K562 (cell line): ENCODE data around the gene DDX5. TPM values are rescaled to one million over a fixed set of nuclear protein-coding genes. Genes with fewer than 3 reads are reported as not detected.

Experiments
- ATAC-seq: fragments of 200-7000 bp; cut with Tn5 transposase; 3 replicates; pipeline ENCODE4 v1.9.1; 2020; ENCODE audit warnings: moderate library complexity
- BruUV-seq: library from RNA; stranded (reverse); fragments of 400-500 nt; replicated peaks from 2 replicates; lab custom pipeline; 2021; lab: Mats Ljungman, UMichigan
- CTCF ChIA-PET: fragments of 300-600 bp; formaldehyde crosslinking; extraction: SDS; loops from one replicate; lab custom pipeline; 2021; ENCODE audit warnings: low intra/inter-chr PET ratio; lab: Yijun Ruan, JAX
- POLR2A ChIA-PET: fragments of 300-600, 350-650 bp; sonication (Branson Sonifier 250); formaldehyde crosslinking; extraction: SDS; loops from one replicate; lab custom pipeline; 2021; ENCODE audit warnings: antibody characterized with exemption, inconsistent platforms; lab: Yijun Ruan, JAX
- DNase-seq, 4 experiments: peaks; one replicate each; pipeline versions ENCODE4 v3.0.0 to v3.0.0-alpha.2; 2011 to 2018; ENCODE audit warnings: low spot score in 3 of 4, mixed read lengths in 3 of 4; ENCODE audit errors: extremely low read depth in 1 of 4
- FAIRE-seq: peaks from 2 replicates; lab custom pipeline; 2011; peaks lifted over from hg19 to GRCh38; lab: Jason Lieb, UNC
- H2AFZ ChIP-seq: 2 replicates; pipeline ENCODE4 v1.6.0; 2011; ENCODE audit warnings: low read depth, low read length, control low read depth, inconsistent platforms
- H3K27ac ChIP-seq: fragments of 200-600 bp; 3 replicates; pipeline ENCODE4 v1.8.0; 2011; ENCODE audit warnings: low read depth, mild to moderate bottlenecking, control low read depth, inconsistent platforms, low read length, moderate library complexity, mixed read lengths; ENCODE audit errors: extremely low read depth
- H3K27me3 ChIP-seq, 2 experiments: fragments of 300-600 bp in 1 of 2; 2 replicates in 1 of 2; 3 replicates in 1 of 2; pipeline versions ENCODE4 v1.6.0 to v1.8.0; 2011; ENCODE audit warnings: inconsistent platforms in 2 of 2, low read length in 2 of 2, mild to moderate bottlenecking in 1 of 2, mixed read lengths in 1 of 2, moderate library complexity in 1 of 2; ENCODE audit not compliant: control insufficient read depth in 2 of 2, insufficient read depth in 2 of 2
- H3K36me3 ChIP-seq: fragments of 300-600 bp; 3 replicates; pipeline ENCODE4 v1.8.0; 2011; ENCODE audit warnings: mild to moderate bottlenecking, low read length, inconsistent platforms; ENCODE audit not compliant: control insufficient read depth, insufficient read depth
- H3K4me1 ChIP-seq, 2 experiments: fragments of 200-600 bp in 1 of 2; replicated peaks in 1 of 2; 2 replicates in 1 of 2; 3 replicates in 1 of 2; pipeline versions ENCODE4 v1.5.1 to v1.8.0; 2011; ENCODE audit warnings: inconsistent platforms in 2 of 2, low read length in 2 of 2, mild to moderate bottlenecking in 1 of 2, mixed read lengths in 1 of 2, moderate library complexity in 1 of 2; ENCODE audit not compliant: control insufficient read depth in 2 of 2, insufficient read depth in 2 of 2
- H3K4me2 ChIP-seq: 2 replicates; pipeline ENCODE4 v1.6.1; 2011; ENCODE audit warnings: low read length, control low read depth, inconsistent platforms, mixed read lengths; ENCODE audit not compliant: insufficient read depth
- H3K4me3 ChIP-seq: fragments of 200-600 bp; sonication (generic), shearing (Covaris generic); 2 replicates; pipeline ENCODE4 v1.5.1; 2016; ENCODE audit warnings: control low read depth, inconsistent platforms
- H3K79me2 ChIP-seq: fragments of 200-600 bp; 3 replicates; pipeline ENCODE4 v1.8.0; 2011; ENCODE audit warnings: low read length, inconsistent platforms; ENCODE audit not compliant: control insufficient read depth, insufficient read depth
- H3K9ac ChIP-seq, 2 experiments: 2 replicates each; pipeline versions ENCODE4 v1.6.0 to v1.6.1; 2011; ENCODE audit warnings: low read depth in 2 of 2, low read length in 2 of 2, control low read depth in 1 of 2, inconsistent platforms in 1 of 2, mild to moderate bottlenecking in 1 of 2, mixed read lengths in 1 of 2; ENCODE audit not compliant: insufficient read depth in 1 of 2
- H3K9me1 ChIP-seq: one replicate; pipeline ENCODE4 v1.6.0; 2011; ENCODE audit warnings: inconsistent platforms, mild to moderate bottlenecking, low read length, moderate library complexity; ENCODE audit not compliant: control insufficient read depth, insufficient read depth
- H3K9me3 ChIP-seq: replicated peaks from 2 replicates; pipeline ENCODE4 v1.5.1; 2011; ENCODE audit warnings: low read depth, low read length, inconsistent platforms; ENCODE audit not compliant: control insufficient read depth, insufficient read depth
- H4K20me1 ChIP-seq: replicated peaks from 2 replicates; pipeline ENCODE4 v1.6.1; 2011; ENCODE audit warnings: low read length, inconsistent platforms, mixed read lengths; ENCODE audit not compliant: control insufficient read depth, insufficient read depth
- ATF2 ChIP-seq: sonication (generic); formaldehyde crosslinking; IDR thresholded peaks from 2 replicates; pipeline ENCODE4 v1.8.1; 2022; ENCODE audit warnings: missing genetic modification reagents
- CTCF ChIP-seq, 3 experiments: IDR thresholded peaks in 2 of 3; conservative IDR thresholded peaks in 1 of 3; 2 replicates each; pipeline ENCODE4 v1.5.1; 2011 to 2012; ENCODE audit warnings: low read length in 3 of 3, mild to moderate bottlenecking in 3 of 3, control low read depth in 2 of 3, improper control_type of control experiment in 1 of 3, inconsistent platforms in 1 of 3, low read depth in 1 of 3, mixed read lengths in 1 of 3, moderate library complexity in 1 of 3; ENCODE audit not compliant: insufficient read depth in 2 of 3
- DACH1 ChIP-seq: fragments of 450-650 bp; IDR thresholded peaks from 2 replicates; pipeline ENCODE4 v1.6.1; 2018; ENCODE audit not compliant: partially characterized antibody
- ELF2 ChIP-seq: fragments of 250-450 bp; sonication (Bioruptor Pico); IDR thresholded peaks from 2 replicates; pipeline ENCODE4 v1.5.0; 2021; ENCODE audit warnings: mild to moderate bottlenecking
- FOXK2 ChIP-seq, 2 experiments: fragments of 450-650 bp; IDR thresholded peaks in 1 of 2; conservative IDR thresholded peaks in 1 of 2; 2 replicates each; pipeline ENCODE4 v1.6.1; 2016; ENCODE audit warnings: low read depth in 2 of 2, mild to moderate bottlenecking in 1 of 2
- HDAC1 ChIP-seq, 2 experiments: fragments of 450-650 bp; IDR thresholded peaks; 2 replicates each; pipeline ENCODE4 v1.6.1; 2016 to 2017; ENCODE audit warnings: inconsistent platforms in 1 of 2, mild to moderate bottlenecking in 1 of 2, moderate library complexity in 1 of 2
- MCM5 ChIP-seq: fragments of 450-650 bp; IDR thresholded peaks from 2 replicates; pipeline ENCODE4 v1.6.1; 2016; ENCODE audit warnings: low read depth
- PBX2 ChIP-seq, 2 experiments: IDR thresholded peaks in 1 of 2; conservative IDR thresholded peaks in 1 of 2; 2 replicates each; pipeline ENCODE4 v1.6.1; 2016; ENCODE audit warnings: low read depth in 2 of 2, mild to moderate bottlenecking in 1 of 2, missing compliant biosample characterization in 1 of 2, missing genetic modification characterization in 1 of 2, moderate library complexity in 1 of 2
- RB1 ChIP-seq: fragments of 450-650 bp; IDR thresholded peaks from 2 replicates; pipeline ENCODE4 v1.6.1; 2017; ENCODE audit warnings: low read depth, mild to moderate bottlenecking
- SIN3A ChIP-seq, 2 experiments: fragments of 150-350 bp in 1 of 2; IDR thresholded peaks; 2 replicates each; pipeline ENCODE4 v1.6.1; 2011 to 2016; ENCODE audit warnings: borderline replicate concordance in 2 of 2, low read depth in 2 of 2, low read length in 2 of 2, mild to moderate bottlenecking in 2 of 2, moderate library complexity in 2 of 2; ENCODE audit not compliant: control insufficient read depth in 1 of 2
- YY1 ChIP-seq, 3 experiments: IDR thresholded peaks; 2 replicates each; pipeline ENCODE4 v1.6.1; 2011; ENCODE audit warnings: low read length in 2 of 3, mild to moderate bottlenecking in 2 of 3, moderate library complexity in 2 of 3, borderline replicate concordance in 1 of 3, control low read depth in 1 of 3, low read depth in 1 of 3; ENCODE audit not compliant: insufficient read depth in 3 of 3, insufficient replicate concordance in 2 of 3, control insufficient read depth in 1 of 3, insufficient read length in 1 of 3; ENCODE audit errors: extremely low read depth in 1 of 3
- ZNF436 ChIP-seq: fragments of 250-450, 450-650 bp; sonication (Bioruptor Pico); formaldehyde crosslinking; IDR thresholded peaks from 2 replicates; pipeline ENCODE4 v1.7.0; 2020; ENCODE audit warnings: mild to moderate bottlenecking
- ZNF445 ChIP-seq: fragments of 250-450 bp; sonication (Bioruptor Pico); IDR thresholded peaks from 2 replicates; pipeline ENCODE4 v1.4.0; 2020; ENCODE audit warnings: low read depth, mild to moderate bottlenecking, moderate library complexity
- ZNF75A ChIP-seq: fragments of 450-650 bp; formaldehyde crosslinking; IDR thresholded peaks from 2 replicates; pipeline ENCODE4 v1.4.0; 2020; ENCODE audit warnings: mild to moderate bottlenecking
- WGBS: fragments of 100-300 bp; shearing (Covaris generic); methylation state at CpG from one replicate; pipeline ENCODE4 v1.1.6; 2016; ENCODE audit warnings: low coverage, mixed read lengths; ENCODE audit not compliant: insufficient coverage; ENCODE audit errors: missing lambda C conversion rate; 5-methylcytosine and 5-hydroxymethylcytosine counted together
- in situ Hi-C: fragments of 300-500 bp; cut with MboI; formaldehyde crosslinking; loops from 4 replicates; pipeline ENCODE4 v1.15.0; 2018; ENCODE audit warnings: inconsistent platforms, mixed read lengths
- intact Hi-C: fragments of 100-400 bp; cut with micrococcal nuclease; formaldehyde crosslinking; loops from 2 replicates; pipeline ENCODE4 v1.14.2; 2022
- polyA plus RNA-seq, 8 experiments: library from polyadenylated mRNA; depleted of rRNA in 4 of 8; stranded (reverse) in 5 of 8; unstranded in 3 of 8; fragments of >200 nt; fragmentation: Nextera tagmentation in 2 of 8; fragmentation: Illumina TruSeq in 1 of 8; extraction: Ambion mirVana in 2 of 8; extraction: Trizol in 1 of 8; gene quantifications; 2 replicates each; pipeline versions ENCODE4 v1.2.1 to v1.2.3, GENCODE V29; 2011 to 2014; ENCODE audit warnings: inconsistent platforms in 1 of 8, missing spikeins in 1 of 8
- total RNA-seq, 7 experiments: library from RNA; depleted of rRNA in 6 of 7; stranded (reverse); fragments of >200 nt in 6 of 7; fragmentation: Illumina TruSeq in 2 of 7; extraction: Trizol in 2 of 7; gene quantifications; 2 replicates each; pipeline versions ENCODE4 v1.2.1 to v1.2.3, GENCODE V29; 2011 to 2021; ENCODE audit warnings: low replicate concordance in 1 of 7

Gene DDX5
- total and polyA plus RNA-seq, 9 of the 15 experiments (the other 6 are each of a cell fraction or from before 2014, with no cell fraction given), result 306 to 1,639 (median 604) TPM

GRCh38 chr17:64507413-64507782 is 1.3 kb upstream of the DDX5 start:
- ATAC-seq (peak; percentile 54), FAIRE-seq (peak; percentile 32), DNase-seq (peak in 3 of 4 experiments; percentile 27 to 73 (median 47))
- POLR2A ChIA-PET, result interaction anchor here (0.8 to 5.2 kb wide), 17 partner anchors 8 to 230 kb away, joined by 3 to 114 read pairs (median 7); partner anchors contain the start of gene POLG2
- intact Hi-C loops, result loop anchor here (5.0 to 10.0 kb wide), 2 partner anchors 90 to 227 kb away; no protein-coding TSS in a partner anchor
- under 1% methylated on average over 13 of the region's 13 CpGs for WGBS
- H3K9me3 ChIP-seq, result no peaks in the 10 kb centered on the region
- H3K36me3 ChIP-seq, result peaks cover 73% of the 10 kb centered on the region
- peak overlapping the region; percentile 82 for H2AFZ ChIP-seq
- in situ Hi-C loops, result no loop called here
- H4K20me1 ChIP-seq, result peaks cover 23% of the 10 kb centered on the region
- no TSS peak for BruUV-seq
- peak overlapping the region; percentile 77 for H3K4me3 ChIP-seq
- no peaks in the 10 kb centered on the region for H3K9me1 ChIP-seq
- H3K4me2 ChIP-seq, result peak overlapping the region; percentile 98
- peak overlapping the region; percentile 97 for H3K27ac ChIP-seq
- peaks cover 6 to 13% of the 10 kb centered on the region in 2 experiments; a peak in 3 of 5 replicates for H3K4me1 ChIP-seq
- no peaks in the 10 kb centered on the region for H3K27me3 ChIP-seq
- peaks cover 79% of the 10 kb centered on the region for H3K79me2 ChIP-seq
- peak overlapping the region; percentile 98 to 99 for H3K9ac ChIP-seq
- CTCF ChIA-PET, result interaction anchor here (0.9 to 1.2 kb wide), 3 partner anchors 15 to 95 kb away, joined by 3 read pairs; no protein-coding TSS in a partner anchor
- TF ChIP-seq YY1 (IDR thresholded peaks at IDR 0.05; ENCODE audit: borderline replicate concordance in 1 of 3, control insufficient read depth in 1 of 3, extremely low read depth in 1 of 3, insufficient read depth in 3 of 3, insufficient read length in 1 of 3, insufficient replicate concordance in 2 of 3, low read depth in 1 of 3, low read length in 2 of 3) (no peak), ZNF75A (no peak), ZNF445 (CRISPR knock-in tag) (no peak), ATF2 (CRISPR knock-in tag) (no peak), RB1 (0 out of 2 replicates have a peak, but pooled peaks have one; percentile 21), DACH1 (peak; percentile 54), FOXK2 (conservative IDR thresholded peaks at IDR 0.05 in 1 of 2, IDR thresholded peaks at IDR 0.05 in 1 of 2; ENCODE audit: low read depth in 2 of 2) (peak in 1 of 2 experiments; percentile 8; a peak in 1 of 4 replicates), SIN3A (IDR thresholded peaks at IDR 0.05; ENCODE audit: borderline replicate concordance in 2 of 2, control insufficient read depth in 1 of 2, low read depth in 2 of 2, low read length in 2 of 2) (peak in 1 of 2 experiments; percentile 92; a peak in 3 of 4 replicates), CTCF (IDR thresholded peaks at IDR 0.05 in 2 of 3, conservative IDR thresholded peaks at IDR 0.05 in 1 of 3; ENCODE audit: insufficient read depth in 2 of 3, low read depth in 1 of 3, low read length in 3 of 3) (peak; percentile 48 to 63 (median 60); a peak in 4 of 6 replicates), ZNF436 (CRISPR knock-in tag) (no peak), MCM5 (no peak), PBX2 (CRISPR knock-in tag; IDR thresholded peaks at IDR 0.05; ENCODE audit: low read depth) (no peak), PBX2 (tag; conservative IDR thresholded peaks at IDR 0.05; ENCODE audit: low read depth) (peak; percentile 61), HDAC1 (IDR thresholded peaks at IDR 0.05) (peak in 1 of 2 experiments; percentile 77; a peak in 2 of 4 replicates), ELF2 (CRISPR knock-in tag) (no peak)
